A549 (cell line): ENCODE measurements around the gene RUFY1. TPM values are rescaled to one million over a fixed set of nuclear protein-coding genes. Genes with fewer than 3 reads are reported as not detected.
"Not testable (repeated sequence)": the region's sequence is repeated elsewhere in the genome, so short reads cannot be mapped to it uniquely, and the experiment has no call there.

Experiments used
- ATAC-seq, 2 experiments: fragments of 200-7000 bp in 1 of 2; fragments of >200 bp in 1 of 2; cut with Nextera tagmentation in 1 of 2; cut with Tn5 transposase in 1 of 2; 3 replicates each; pipeline versions ENCODE4 v1.8.0 to v1.9.1; 2018 to 2020; ENCODE audit warnings: mild to moderate bottlenecking in 1 of 2, moderate library complexity in 1 of 2
- CTCF ChIA-PET: fragments of 300-600 bp; sonication (Branson Sonifier 250); formaldehyde crosslinking; extraction: SDS; loops from one replicate; lab custom pipeline; 2021; ENCODE audit warnings: antibody characterized with exemption, inconsistent platforms; lab: Yijun Ruan, JAX
- POLR2A ChIA-PET: fragments of 350-600 bp; formaldehyde crosslinking; extraction: SDS; loops from one replicate; lab custom pipeline; 2021; ENCODE audit warnings: antibody characterized with exemption, inconsistent platforms; lab: Yijun Ruan, JAX
- DNase-seq, 2 experiments: peaks; one replicate each; pipeline versions ENCODE4 v3.0.0 to v3.0.0-alpha.2; 2011 to 2016; ENCODE audit warnings: low read depth in 1 of 2, low spot score in 1 of 2
- FAIRE-seq: peaks from 2 replicates; lab custom pipeline; 2011; peaks lifted over from hg19 to GRCh38; lab: Jason Lieb, UNC
- H3K27ac ChIP-seq, 2 experiments: fragments of >200 bp; sonication (Bioruptor Twin); formaldehyde crosslinking; 3 replicates each; pipeline ENCODE4 v1.5.1; 2016 to 2017
- H3K4me1 ChIP-seq: fragments of >200 bp; sonication (Bioruptor Twin); formaldehyde crosslinking; 3 replicates; pipeline ENCODE4 v1.6.1; 2016
- H3K4me2 ChIP-seq: fragments of >200 bp; sonication (Bioruptor Twin); formaldehyde crosslinking; 3 replicates; pipeline ENCODE4 v1.6.1; 2016
- H3K4me3 ChIP-seq: fragments of >200 bp; sonication (Bioruptor Twin); formaldehyde crosslinking; 3 replicates; pipeline ENCODE4 v1.5.1; 2016
- H3K9me3 ChIP-seq: fragments of >200 bp; sonication (Bioruptor Twin); formaldehyde crosslinking; 3 replicates; pipeline ENCODE4 v1.6.1; 2016
- CHD2 ChIP-seq: fragments of 150-350 bp; IDR thresholded peaks from 2 replicates; pipeline ENCODE4 v1.6.1; 2014; ENCODE audit warnings: low read length; ENCODE audit not compliant: partially characterized antibody
- CHD4 ChIP-seq: fragments of 200-600 bp; sonication (generic); IDR thresholded peaks from 2 replicates; pipeline ENCODE4 v1.6.1; 2016; ENCODE audit warnings: antibody characterized with exemption, mild to moderate bottlenecking, borderline replicate concordance
- EHF ChIP-seq: fragments of 250-450 bp; sonication (Bioruptor Pico); IDR thresholded peaks from 2 replicates; pipeline ENCODE4 v1.5.0; 2020; ENCODE audit warnings: mild to moderate bottlenecking
- FOSL2 ChIP-seq, 2 experiments: fragments of 450-650 bp in 1 of 2; fragments of >200 bp in 1 of 2; sonication (Bioruptor Twin) in 1 of 2; formaldehyde crosslinking; IDR thresholded peaks; 2 replicates each; pipeline versions ENCODE4 v1.5.0 to v1.6.1; 2016 to 2020; ENCODE audit warnings: mild to moderate bottlenecking in 1 of 2, moderate library complexity in 1 of 2
- HEYL ChIP-seq: fragments of 250-450 bp; sonication (Bioruptor Pico); IDR thresholded peaks from 2 replicates; pipeline ENCODE4 v1.8.0; 2021; ENCODE audit warnings: mild to moderate bottlenecking, moderate library complexity
- HOXA7 ChIP-seq: fragments of 250-450 bp; sonication (Bioruptor Pico); IDR thresholded peaks from 2 replicates; pipeline ENCODE4 v1.5.0; 2020; ENCODE audit warnings: mild to moderate bottlenecking, moderate library complexity
- HOXB5 ChIP-seq: fragments of 250-450 bp; sonication (Bioruptor Pico); IDR thresholded peaks from 2 replicates; pipeline ENCODE4 v1.5.0; 2020; ENCODE audit warnings: mild to moderate bottlenecking, moderate library complexity
- KDM1A ChIP-seq: fragments of 200-600 bp; sonication (generic); IDR thresholded peaks from 2 replicates; pipeline ENCODE4 v1.6.1; 2016; ENCODE audit warnings: low read depth, mild to moderate bottlenecking
- KDM5A ChIP-seq: fragments of 200-600 bp; sonication (generic); IDR thresholded peaks from 2 replicates; pipeline ENCODE4 v1.6.1; 2016; ENCODE audit warnings: antibody characterized with exemption, mild to moderate bottlenecking
- MYC ChIP-seq: IDR thresholded peaks from 2 replicates; pipeline ENCODE4 v1.6.1; 2012; ENCODE audit warnings: mild to moderate bottlenecking, inconsistent platforms, low read length, improper control_type of control experiment, borderline replicate concordance
- NPAS2 ChIP-seq: fragments of 250-450 bp; sonication (Bioruptor Pico); IDR thresholded peaks from 2 replicates; pipeline ENCODE4 v1.8.0; 2022; ENCODE audit warnings: mild to moderate bottlenecking, moderate library complexity, borderline replicate concordance
- POLR2A ChIP-seq: IDR thresholded peaks from 2 replicates; pipeline ENCODE4 v1.6.1; 2012; ENCODE audit warnings: mild to moderate bottlenecking, low read length
- POLR2AphosphoS2 ChIP-seq: conservative IDR thresholded peaks from 2 replicates; pipeline ENCODE4 v1.6.1; 2012; ENCODE audit warnings: low read length, improper control_type of control experiment, inconsistent platforms
- RCOR1 ChIP-seq: fragments of 150-350 bp; IDR thresholded peaks from 2 replicates; pipeline ENCODE4 v1.6.1; 2014; ENCODE audit warnings: antibody characterized with exemption, low read length, low read depth
- SMC3 ChIP-seq: fragments of >200 bp; sonication (Bioruptor Twin); formaldehyde crosslinking; IDR thresholded peaks from 3 replicates; pipeline ENCODE4 v1.6.1; 2018; ENCODE audit warnings: inconsistent platforms
- TFCP2L1 ChIP-seq: fragments of 250-450 bp; sonication (Bioruptor Pico); IDR thresholded peaks from 2 replicates; pipeline ENCODE4 v1.5.0; 2021; ENCODE audit warnings: mild to moderate bottlenecking
- TP53 ChIP-seq: fragments of 250-450 bp; sonication (Bioruptor Pico); IDR thresholded peaks from 2 replicates; pipeline ENCODE4 v1.5.0; 2021; ENCODE audit warnings: mild to moderate bottlenecking, moderate library complexity
- ZC3H11A ChIP-seq: fragments of 450-650 bp; IDR thresholded peaks from 2 replicates; pipeline ENCODE4 v1.6.1; 2014; ENCODE audit warnings: antibody characterized with exemption, mild to moderate bottlenecking
- ZNF302 ChIP-seq: fragments of 250-450 bp; sonication (Bioruptor Pico); IDR thresholded peaks from 2 replicates; pipeline ENCODE4 v1.9.0; 2021; ENCODE audit warnings: inconsistent platforms, mild to moderate bottlenecking, moderate library complexity
- ZSCAN20 ChIP-seq: fragments of 250-450 bp; sonication (Bioruptor Pico); IDR thresholded peaks from 2 replicates; pipeline ENCODE4 v1.8.0; 2022; ENCODE audit warnings: mild to moderate bottlenecking, moderate library complexity
- WGBS: methylation state at CpG from one replicate; pipeline ENCODE4 v1.1.6; 2017; ENCODE audit errors: missing lambda C conversion rate; 5-methylcytosine and 5-hydroxymethylcytosine counted together
- polyA plus RNA-seq, 4 experiments: library from polyadenylated mRNA; depleted of rRNA in 3 of 4; stranded (reverse); fragments of >200 nt; fragmentation: RNase III in 1 of 4; extraction: RNeasy Plus Mini Kit Qiagen cat#74134 plus additional on column Dnase treatment in 1 of 4; gene quantifications; 2 replicates in 3 of 4; 3 replicates in 1 of 4; pipeline ENCODE4 v1.2.3, GENCODE V29; 2011 to 2017
- TF ChIP-seq, protein P1 (sequence below): IDR thresholded peaks from 2 replicates; pipeline ENCODE4 v1.6.1; 2012
- TF ChIP-seq, protein P2 (sequence below): fragments of 450-650 bp; IDR thresholded peaks from 2 replicates; pipeline ENCODE4 v1.6.1; 2014; ENCODE audit warnings: antibody characterized with exemption
- TF ChIP-seq, protein P3 (sequence below): fragments of >200 bp; sonication (Bioruptor Twin); formaldehyde crosslinking; IDR thresholded peaks from 3 replicates; pipeline ENCODE4 v1.5.1; 2016

RUFY1 gene
- polyA plus RNA-seq, 2 of the 4 experiments (the other 2 are of a cell fraction), result 33.7 to 39.5 TPM

DNA sequence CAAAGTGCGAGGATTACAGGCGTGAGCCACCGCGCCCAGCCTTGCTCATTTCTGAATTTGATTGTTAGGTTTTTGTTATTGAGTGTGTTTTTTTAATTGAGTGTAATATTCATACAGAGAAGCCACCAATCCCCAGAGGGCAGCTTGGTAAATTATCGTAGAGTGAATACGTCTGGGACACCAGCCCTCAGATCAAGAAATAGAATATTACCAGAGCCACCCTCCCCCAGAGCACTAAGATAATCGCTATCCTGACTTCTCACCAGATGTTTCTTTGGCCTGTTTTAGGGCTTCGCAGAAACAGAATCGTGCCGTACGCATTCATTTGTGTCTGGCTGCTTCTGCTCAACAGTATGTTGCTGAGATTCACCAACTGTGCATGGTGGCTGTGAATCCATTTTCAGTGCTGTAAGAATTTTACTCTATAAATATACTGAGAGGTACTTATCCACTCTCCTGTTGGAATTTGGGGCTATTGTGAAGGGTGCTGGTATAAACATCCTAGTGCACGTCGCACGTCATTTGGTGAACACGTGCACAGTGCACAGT lies 37.8 kb upstream of the RUFY1 start:
- DNase-seq (no peak), FAIRE-seq (no peak), ATAC-seq (no peak)
- no peak overlapping the region for H3K27ac ChIP-seq
- ChIA-PET POLR2A (no interaction called here), CTCF (no interaction called here)
- H3K4me3 ChIP-seq, result no peak overlapping the region
- no peak overlapping the region for H3K4me2 ChIP-seq
- H3K9me3 ChIP-seq, result no peaks in the 10 kb centered on the region
- TF ChIP-seq POLR2AphosphoS2 (no peak), MYC (no peak), ZNF302 (no peak), KDM5A (no peak), HEYL (no peak), TFCP2L1 (no peak), SMC3 (no peak), NPAS2 (no peak), FOSL2 (IDR thresholded peaks at IDR 0.05) (no peak), FOSL2 (CRISPR knock-in tag; IDR thresholded peaks at IDR 0.05) (no peak), HOXA7 (CRISPR knock-in tag) (no peak), ZC3H11A (no peak), ZSCAN20 (no peak), CHD4 (no peak), KDM1A (no peak), HOXB5 (CRISPR knock-in tag) (no peak), EHF (CRISPR knock-in tag) (no peak), CHD2 (no peak)
- TF ChIP-seq, protein P1, sequence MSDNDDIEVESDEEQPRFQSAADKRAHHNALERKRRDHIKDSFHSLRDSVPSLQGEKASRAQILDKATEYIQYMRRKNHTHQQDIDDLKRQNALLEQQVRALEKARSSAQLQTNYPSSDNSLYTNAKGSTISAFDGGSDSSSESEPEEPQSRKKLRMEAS, result no peak
- TF ChIP-seq, protein P2, sequence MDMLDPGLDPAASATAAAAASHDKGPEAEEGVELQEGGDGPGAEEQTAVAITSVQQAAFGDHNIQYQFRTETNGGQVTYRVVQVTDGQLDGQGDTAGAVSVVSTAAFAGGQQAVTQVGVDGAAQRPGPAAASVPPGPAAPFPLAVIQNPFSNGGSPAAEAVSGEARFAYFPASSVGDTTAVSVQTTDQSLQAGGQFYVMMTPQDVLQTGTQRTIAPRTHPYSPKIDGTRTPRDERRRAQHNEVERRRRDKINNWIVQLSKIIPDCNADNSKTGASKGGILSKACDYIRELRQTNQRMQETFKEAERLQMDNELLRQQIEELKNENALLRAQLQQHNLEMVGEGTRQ, result no peak
- TF ChIP-seq, protein P3, sequence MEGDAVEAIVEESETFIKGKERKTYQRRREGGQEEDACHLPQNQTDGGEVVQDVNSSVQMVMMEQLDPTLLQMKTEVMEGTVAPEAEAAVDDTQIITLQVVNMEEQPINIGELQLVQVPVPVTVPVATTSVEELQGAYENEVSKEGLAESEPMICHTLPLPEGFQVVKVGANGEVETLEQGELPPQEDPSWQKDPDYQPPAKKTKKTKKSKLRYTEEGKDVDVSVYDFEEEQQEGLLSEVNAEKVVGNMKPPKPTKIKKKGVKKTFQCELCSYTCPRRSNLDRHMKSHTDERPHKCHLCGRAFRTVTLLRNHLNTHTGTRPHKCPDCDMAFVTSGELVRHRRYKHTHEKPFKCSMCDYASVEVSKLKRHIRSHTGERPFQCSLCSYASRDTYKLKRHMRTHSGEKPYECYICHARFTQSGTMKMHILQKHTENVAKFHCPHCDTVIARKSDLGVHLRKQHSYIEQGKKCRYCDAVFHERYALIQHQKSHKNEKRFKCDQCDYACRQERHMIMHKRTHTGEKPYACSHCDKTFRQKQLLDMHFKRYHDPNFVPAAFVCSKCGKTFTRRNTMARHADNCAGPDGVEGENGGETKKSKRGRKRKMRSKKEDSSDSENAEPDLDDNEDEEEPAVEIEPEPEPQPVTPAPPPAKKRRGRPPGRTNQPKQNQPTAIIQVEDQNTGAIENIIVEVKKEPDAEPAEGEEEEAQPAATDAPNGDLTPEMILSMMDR, result no peak
- 88% methylated on average over 15 of the region's 15 CpGs for WGBS
- no peaks in the 10 kb centered on the region for H3K4me1 ChIP-seq

- H3K4me2 ChIP-seq, H3K27ac ChIP-seq, H3K9me3 ChIP-seq, H3K4me1 ChIP-seq, FAIRE-seq, DNase-seq, POLR2A ChIA-PET, H3K4me3 ChIP-seq, CTCF ChIA-PET: not testable (repeated sequence)
- 68% methylated on average over 7 of the region's 7 CpGs for WGBS
- 0 out of 6 replicates have a peak, but pooled peaks of 1 of the 2 experiments have one; percentile 21 for ATAC-seq
These were observed 34.9 kb upstream of the RUFY1 start for GRCh38 chr5:179515501-179515900.

GRCh38 chr5:179516221-179516620 lies 34.1 kb upstream of the RUFY1 start:
- 40% methylated on average over 8 of the region's 9 CpGs for WGBS
- no peak for TF ChIP-seq CHD2
- TF ChIP-seq RCOR1, result no peak
- TF ChIP-seq POLR2A, result no peak
- no peak for TF ChIP-seq TP53 (CRISPR knock-in tag)
- TF ChIP-seq, all 56 proteins: peak for 0
- Histone ChIP-seq H3K4me3 (no peak overlapping the region), H3K9me3 (no peaks in the 10 kb centered on the region), H3K4me2 (no peak overlapping the region), H3K4me1 (no peaks in the 10 kb centered on the region), H3K27ac (no peak overlapping the region)
- ATAC-seq, result no peak
- CTCF ChIA-PET, result no interaction called here
- DNase-seq, result no peak
- no peak for FAIRE-seq
- POLR2A ChIA-PET, result no interaction called here

GRCh38 chr5:179517746-179518145 lies 32.6 kb upstream of the RUFY1 start:
- H3K4me2 ChIP-seq, H3K4me1 ChIP-seq, POLR2A ChIA-PET, H3K4me3 ChIP-seq, FAIRE-seq, CTCF ChIA-PET, DNase-seq, H3K9me3 ChIP-seq, H3K27ac ChIP-seq: not testable (repeated sequence)
- WGBS, result 70% methylated on average over 3 of the region's 7 CpGs
- peak in 1 of 2 experiments; percentile 22; a peak in 1 of 6 replicates for ATAC-seq

- FAIRE-seq, CTCF ChIA-PET: not testable (repeated sequence)
These were observed 32.0 kb upstream of the RUFY1 start for GRCh38 chr5:179518369-179518768.

GRCh38 chr5:179519416-179520070 lies 30.8 kb upstream of the RUFY1 start:
- H3K4me3 ChIP-seq, CTCF ChIA-PET, H3K9me3 ChIP-seq, H3K4me1 ChIP-seq, DNase-seq, POLR2A ChIA-PET, H3K4me2 ChIP-seq, H3K27ac ChIP-seq, FAIRE-seq: not testable (repeated sequence)
- WGBS, result 77% methylated on average over 15 of the region's 15 CpGs
- ATAC-seq, result peak in 1 of 2 experiments; percentile 46; a peak in 3 of 6 replicates

More at GRCh38 chr5:179518369-179518768, 32.0 kb upstream of the RUFY1 start:
- DNase-seq, H3K9me3 ChIP-seq, H3K4me2 ChIP-seq, POLR2A ChIA-PET, H3K4me3 ChIP-seq, H3K4me1 ChIP-seq, H3K27ac ChIP-seq, ATAC-seq: not testable (repeated sequence)
- WGBS, result 69% methylated on average over 13 of the region's 17 CpGs
